ENCODE data around the gene RASGEF1C. TPM values are rescaled to one million over a fixed set of nuclear protein-coding genes. Genes with fewer than 3 reads are reported as not detected.

RASGEF1C gene
- total RNA-seq, 1 donor from 2014 or later = 0.26 TPM

- no peaks in the 10 kb centered on the region for H4K20me1 ChIP-seq (ENCODE audit: low read depth)
- no peaks in the 10 kb centered on the region for H3K79me2 ChIP-seq (ENCODE audit: low read depth)
- peak overlapping the region; percentile 54 for H3K4me3 ChIP-seq
- Mint-ChIP-seq H3K4me1 (peaks cover 8% of the 10 kb centered on the region), H3K27me3 (ENCODE audit: insufficient read depth, low read depth) (peaks cover 8% of the 10 kb centered on the region), H3K9me3 (no peaks in the 10 kb centered on the region), H3K27ac (peak overlapping the region; percentile 72), H3K4me3 (peak overlapping the region; percentile 80), H3K36me3 (no peaks in the 10 kb centered on the region)
- peaks cover 7% of the 10 kb centered on the region for H3F3A ChIP-seq (ENCODE audit: low read depth)
- H3K9ac ChIP-seq = no peak overlapping the region
- TF ChIP-seq EZH2 (IDR thresholded peaks at IDR 0.05) (no peak), CTCF (IDR thresholded peaks at IDR 0.05) (no peak), EZH2phosphoT487 (IDR thresholded peaks at IDR 0.05) (no peak)
- H3K9me3 ChIP-seq (ENCODE audit: low read depth) = no peaks in the 10 kb centered on the region
- H3K27me3 ChIP-seq = peaks cover 35% of the 10 kb centered on the region
- no peak overlapping the region for H3K27ac ChIP-seq
- H2AFZ ChIP-seq (replicated peaks) = peak overlapping the region; percentile 95
- H3K36me3 ChIP-seq = no peaks in the 10 kb centered on the region
- peak; percentile 76 for DNase-seq (ENCODE audit: low spot score)
- H3K4me2 ChIP-seq = peak overlapping the region; percentile 84
- no peaks in the 10 kb centered on the region for H3K4me1 ChIP-seq
These were observed 453 bp downstream of the RASGEF1C start for GRCh38 chr5:180208435-180209081.

- Histone ChIP-seq H3K36me3 (no peaks in the 10 kb centered on the region), H2AFZ (replicated peaks) (no peak overlapping the region), H3K4me1 (no peaks in the 10 kb centered on the region), H3K79me2 (ENCODE audit: low read depth) (no peaks in the 10 kb centered on the region), H4K20me1 (ENCODE audit: low read depth) (no peaks in the 10 kb centered on the region), H3K9me3 (ENCODE audit: low read depth) (no peaks in the 10 kb centered on the region), H3K9ac (no peak overlapping the region), H3F3A (ENCODE audit: low read depth) (peaks cover 7% of the 10 kb centered on the region), H3K27me3 (peaks cover 35% of the 10 kb centered on the region), H3K4me3 (peak overlapping the region; percentile 54), H3K27ac (no peak overlapping the region), H3K4me2 (peak overlapping the region; percentile 84)
- Mint-ChIP-seq H3K27ac (peak overlapping the region; percentile 72), H3K4me3 (peak overlapping the region; percentile 80), H3K36me3 (no peaks in the 10 kb centered on the region), H3K27me3 (ENCODE audit: insufficient read depth, low read depth) (peaks cover 8% of the 10 kb centered on the region), H3K4me1 (peaks cover 8% of the 10 kb centered on the region), H3K9me3 (no peaks in the 10 kb centered on the region)
- peak; percentile 11 for DNase-seq (ENCODE audit: low spot score)
- TF ChIP-seq EZH2 (IDR thresholded peaks at IDR 0.05) (no peak), EZH2phosphoT487 (IDR thresholded peaks at IDR 0.05) (no peak), CTCF (IDR thresholded peaks at IDR 0.05) (no peak)
These were observed 975 bp downstream of the RASGEF1C start for GRCh38 chr5:180208038-180208434.

GRCh38 chr5:180207593-180207992 lies 1.4 kb downstream of the RASGEF1C start:
- H3K27ac ChIP-seq = no peak overlapping the region
- H3K4me1 Mint-ChIP-seq = peaks cover 8% of the 10 kb centered on the region
- H3K36me3 ChIP-seq = no peaks in the 10 kb centered on the region
- H3K79me2 ChIP-seq (ENCODE audit: low read depth) = no peaks in the 10 kb centered on the region
- no peak overlapping the region for H2AFZ ChIP-seq (replicated peaks)
- H4K20me1 ChIP-seq (ENCODE audit: low read depth) = no peaks in the 10 kb centered on the region
- TF ChIP-seq CTCF (IDR thresholded peaks at IDR 0.05) = no peak
- no peak for TF ChIP-seq EZH2 (IDR thresholded peaks at IDR 0.05)
- no peak for TF ChIP-seq EZH2phosphoT487 (IDR thresholded peaks at IDR 0.05)
- H3K4me1 ChIP-seq = no peaks in the 10 kb centered on the region
- H3K27me3 Mint-ChIP-seq (ENCODE audit: insufficient read depth, low read depth) = peaks cover 8% of the 10 kb centered on the region
- H3K4me2 ChIP-seq = no peak overlapping the region
- H3K9me3 ChIP-seq (ENCODE audit: low read depth) = no peaks in the 10 kb centered on the region
- H3K4me3 Mint-ChIP-seq = peak overlapping the region; percentile 80
- no peaks in the 10 kb centered on the region for H3K36me3 Mint-ChIP-seq
- no peaks in the 10 kb centered on the region for H3K9me3 Mint-ChIP-seq
- H3K9ac ChIP-seq = no peak overlapping the region
- H3K27ac Mint-ChIP-seq = no peak overlapping the region
- H3K27me3 ChIP-seq = peaks cover 35% of the 10 kb centered on the region
- no peak overlapping the region for H3K4me3 ChIP-seq
- H3F3A ChIP-seq (ENCODE audit: low read depth) = peaks cover 7% of the 10 kb centered on the region
- peak; percentile 19 for DNase-seq (ENCODE audit: low spot score)
